H1 (cell line): Measurements from ENCODE around the gene SLC39A11. TPM values are rescaled to one million over a fixed set of nuclear protein-coding genes. Genes with fewer than 3 reads are reported as not detected.

ENCODE experiments used
- CTCF ChIA-PET: fragments of 300-600 bp; sonication (Branson Sonifier 250); formaldehyde crosslinking; loops from one replicate; lab custom pipeline; 2021; ENCODE audit not compliant: partially characterized antibody; lab: Charles Lee
- POLR2A ChIA-PET: fragments of 300-600 bp; sonication (Branson Sonifier 250); formaldehyde crosslinking; loops from one replicate; lab custom pipeline; 2021; ENCODE audit warnings: inconsistent platforms; ENCODE audit not compliant: partially characterized antibody; lab: Charles Lee
- DNase-seq, 2 experiments: peaks; one replicate each; pipeline versions ENCODE4 v3.0.0 to v3.0.0-alpha.2; 2010 to 2022; ENCODE audit warnings: low spot score in 2 of 2, low read depth in 1 of 2, mixed read lengths in 1 of 2
- FAIRE-seq: peaks from 2 replicates; lab custom pipeline; 2011; peaks lifted over from hg19 to GRCh38; lab: Jason Lieb, UNC
- H2AFZ ChIP-seq: 2 replicates; pipeline ENCODE4 v1.8.1; 2012; ENCODE audit warnings: low read length, inconsistent platforms
- H2AK5ac ChIP-seq: 2 replicates; pipeline ENCODE4 v1.6.1; 2013; ENCODE audit warnings: low read depth, low read length
- H2BK120ac ChIP-seq: replicated peaks from 2 replicates; pipeline ENCODE3; 2013; ENCODE audit warnings: low read depth, low read length, inconsistent platforms
- H2BK12ac ChIP-seq: 2 replicates; pipeline ENCODE4 v1.6.1; 2013; ENCODE audit warnings: low read depth, low read length
- H2BK15ac ChIP-seq: 2 replicates; pipeline ENCODE4 v1.6.1; 2013; ENCODE audit warnings: low read length
- H2BK20ac ChIP-seq: 2 replicates; pipeline ENCODE4 v1.6.1; 2013; ENCODE audit warnings: low read length
- H2BK5ac ChIP-seq: 2 replicates; pipeline ENCODE4 v1.6.1; 2013; ENCODE audit warnings: low read depth, low read length
- H3K14ac ChIP-seq: 2 replicates; pipeline ENCODE4 v1.6.1; 2013; ENCODE audit warnings: inconsistent platforms; ENCODE audit not compliant: insufficient read length
- H3K18ac ChIP-seq: 2 replicates; pipeline ENCODE4 v1.6.1; 2013; ENCODE audit warnings: low read length; ENCODE audit errors: extremely low read depth
- H3K23ac ChIP-seq: 2 replicates; pipeline ENCODE4 v1.6.1; 2013; ENCODE audit warnings: inconsistent platforms; ENCODE audit not compliant: insufficient read length
- H3K23me2 ChIP-seq: 2 replicates; pipeline ENCODE4 v1.6.1; 2013; ENCODE audit warnings: low read depth, low read length
- H3K27ac ChIP-seq: 2 replicates; pipeline ENCODE4 v1.6.1; 2011; ENCODE audit warnings: low read depth, low read length, inconsistent platforms
- H3K27me3 ChIP-seq, 4 experiments: replicated peaks in 1 of 4; 1 replicate in 1 of 4; 2 replicates in 3 of 4; pipeline versions ENCODE4 v1.6.1 to v1.8.1; 2011 to 2013; ENCODE audit warnings: low read length in 3 of 4, mild to moderate bottlenecking in 3 of 4, inconsistent platforms in 2 of 4, mixed read lengths in 2 of 4, moderate library complexity in 1 of 4; ENCODE audit not compliant: control insufficient read depth in 3 of 4, insufficient read depth in 3 of 4; ENCODE audit errors: extremely low read depth in 1 of 4
- H3K36me3 ChIP-seq, 4 experiments: 2 replicates each; pipeline versions ENCODE4 v1.6.1 to v1.8.1; 2011 to 2013; ENCODE audit warnings: mild to moderate bottlenecking in 4 of 4, low read length in 3 of 4, moderate library complexity in 2 of 4, control low read depth in 1 of 4, inconsistent platforms in 1 of 4; ENCODE audit not compliant: insufficient read depth in 4 of 4, control insufficient read depth in 2 of 4
- H3K4ac ChIP-seq: replicated peaks from 2 replicates; pipeline ENCODE3; 2013; ENCODE audit warnings: low read length, low read depth, mixed read lengths, inconsistent platforms; ENCODE audit not compliant: insufficient read length
- H3K4me1 ChIP-seq, 4 experiments: replicated peaks in 1 of 4; 1 replicate in 1 of 4; 2 replicates in 3 of 4; pipeline versions ENCODE4 v1.6.1 to v1.8.1; 2011 to 2013; ENCODE audit warnings: low read length in 3 of 4, inconsistent platforms in 2 of 4, mixed read lengths in 1 of 4; ENCODE audit not compliant: insufficient read depth in 4 of 4, control insufficient read depth in 3 of 4
- H3K4me2 ChIP-seq, 2 experiments: 2 replicates each; pipeline versions ENCODE4 v1.6.1 to v1.8.1; 2011 to 2013; ENCODE audit warnings: low read depth in 2 of 2, low read length in 2 of 2, control low read depth in 1 of 2, inconsistent platforms in 1 of 2, mild to moderate bottlenecking in 1 of 2; ENCODE audit not compliant: insufficient read depth in 1 of 2
- H3K4me3 ChIP-seq, 4 experiments: fragments of 200-600, 300-600 bp in 1 of 4; sonication (generic), shearing (Covaris generic), sonication (Bioruptor Twin) in 1 of 4; 2 replicates each; pipeline versions ENCODE4 v1.5.1 to v1.8.1; 2011 to 2016; ENCODE audit warnings: low read length in 4 of 4, low read depth in 3 of 4, control low read depth in 2 of 4, inconsistent platforms in 2 of 4, mild to moderate bottlenecking in 2 of 4, mixed read lengths in 1 of 4, moderate library complexity in 1 of 4; ENCODE audit not compliant: insufficient read depth in 2 of 4; ENCODE audit errors: extremely low read depth in 1 of 4
- H3K56ac ChIP-seq: replicated peaks from 2 replicates; pipeline ENCODE3; 2013; ENCODE audit warnings: low read depth, mild to moderate bottlenecking, mixed read lengths, low read length, inconsistent platforms; ENCODE audit not compliant: insufficient read length
- H3K79me1 ChIP-seq: 2 replicates; pipeline ENCODE4 v1.6.1; 2013; ENCODE audit warnings: low read depth, low read length, control low read depth
- H3K79me2 ChIP-seq, 2 experiments: 2 replicates each; pipeline versions ENCODE4 v1.6.1 to v1.8.1; 2012 to 2013; ENCODE audit warnings: low read length in 2 of 2, mild to moderate bottlenecking in 2 of 2, inconsistent platforms in 1 of 2; ENCODE audit not compliant: insufficient read depth in 2 of 2, control insufficient read depth in 1 of 2
- H3K9ac ChIP-seq, 4 experiments: replicated peaks in 1 of 4; 1 replicate in 1 of 4; 2 replicates in 3 of 4; pipeline versions ENCODE4 v1.6.1 to v1.8.1; 2011 to 2013; ENCODE audit warnings: low read depth in 3 of 4, low read length in 3 of 4, control low read depth in 2 of 4, mild to moderate bottlenecking in 2 of 4, moderate library complexity in 2 of 4, inconsistent platforms in 1 of 4; ENCODE audit errors: extremely low read depth in 1 of 4
- H3K9me3 ChIP-seq, 2 experiments: 2 replicates each; pipeline versions ENCODE4 v1.6.1 to v1.8.1; 2012 to 2013; ENCODE audit warnings: mild to moderate bottlenecking in 2 of 2, moderate library complexity in 2 of 2, control low read depth in 1 of 2, inconsistent platforms in 1 of 2, low read depth in 1 of 2, low read length in 1 of 2, mixed read lengths in 1 of 2; ENCODE audit not compliant: insufficient read depth in 2 of 2
- H4K20me1 ChIP-seq, 2 experiments: replicated peaks in 1 of 2; 2 replicates each; pipeline versions ENCODE3 to v1.8.1; 2011 to 2013; ENCODE audit warnings: inconsistent platforms in 2 of 2, low read length in 2 of 2, mild to moderate bottlenecking in 1 of 2; ENCODE audit not compliant: insufficient read depth in 2 of 2, control insufficient read depth in 1 of 2
- H4K5ac ChIP-seq: 2 replicates; pipeline ENCODE4 v1.6.1; 2013; ENCODE audit warnings: low read length, low read depth, mixed read lengths, inconsistent platforms; ENCODE audit not compliant: insufficient read length
- H4K8ac ChIP-seq: 2 replicates; pipeline ENCODE4 v1.8.0; 2013; ENCODE audit warnings: mild to moderate bottlenecking, moderate library complexity, low read length, inconsistent platforms; ENCODE audit not compliant: insufficient read depth; ENCODE audit errors: extremely low read depth
- H4K91ac ChIP-seq: replicated peaks from 2 replicates; pipeline ENCODE3; 2013; ENCODE audit warnings: low read length, mixed read lengths, inconsistent platforms; ENCODE audit not compliant: insufficient read length
- ASH2L ChIP-seq: fragments of 200-600, 300-600 bp; sonication (generic); IDR thresholded peaks from one replicate; pipeline ENCODE4 v1.7.1; 2017; ENCODE audit warnings: low read length
- CBX5 ChIP-seq: fragments of 300-800, 300-1000 bp; sonication (generic); IDR thresholded peaks from 2 replicates; pipeline ENCODE4 v1.7.1; 2016; ENCODE audit warnings: antibody characterized with exemption, low read length, low read depth
- CBX8 ChIP-seq: fragments of 300-800, 300-1000 bp; sonication (generic); IDR thresholded peaks from 2 replicates; pipeline ENCODE4 v1.7.1; 2016; ENCODE audit warnings: low read depth, low read length, borderline replicate concordance
- CTBP2 ChIP-seq: IDR thresholded peaks from 2 replicates; pipeline ENCODE4 v1.7.0; 2011; ENCODE audit warnings: borderline replicate concordance, mild to moderate bottlenecking, moderate library complexity, mixed read lengths, low read length; ENCODE audit not compliant: insufficient read depth, insufficient read length
- HDAC6 ChIP-seq: IDR thresholded peaks from one replicate; pipeline ENCODE4 v1.7.1; 2012; ENCODE audit warnings: low read depth, mild to moderate bottlenecking, inconsistent platforms, low read length, moderate library complexity
- KDM4A ChIP-seq: IDR thresholded peaks from one replicate; pipeline ENCODE4 v1.7.1; 2012; ENCODE audit warnings: low read depth, mild to moderate bottlenecking, moderate library complexity, low read length, inconsistent platforms; ENCODE audit not compliant: severe bottlenecking
- PHF8 ChIP-seq: fragments of 200-600 bp; sonication (generic); conservative IDR thresholded peaks from 2 replicates; pipeline ENCODE4 v1.7.1; 2012; ENCODE audit warnings: low read depth, mild to moderate bottlenecking, inconsistent platforms, low read length, moderate library complexity
- SP4 ChIP-seq: IDR thresholded peaks from 2 replicates; pipeline ENCODE4 v1.6.1; 2012; ENCODE audit warnings: low read length, inconsistent platforms
- TBP ChIP-seq: IDR thresholded peaks from 2 replicates; pipeline ENCODE4 v1.6.1; 2011; ENCODE audit warnings: low read depth, low read length, improper control_type of control experiment
- TCF12 ChIP-seq: IDR thresholded peaks from 2 replicates; pipeline ENCODE4 v1.6.1; 2011; ENCODE audit warnings: low read depth, mild to moderate bottlenecking, low read length
- TEAD4 ChIP-seq: IDR thresholded peaks from 2 replicates; pipeline ENCODE4 v1.6.1; 2012; ENCODE audit warnings: low read depth, low read length, inconsistent platforms, mixed read lengths
- YY1 ChIP-seq: IDR thresholded peaks from 2 replicates; pipeline ENCODE4 v1.6.1; 2011; ENCODE audit warnings: low read depth, mild to moderate bottlenecking, low read length
- ZNF274 ChIP-seq: IDR thresholded peaks from 2 replicates; pipeline ENCODE4 v1.7.0; 2012; ENCODE audit warnings: low read length, borderline replicate concordance; ENCODE audit errors: extremely low read depth
- WGBS, 2 experiments: shearing (Covaris generic) in 1 of 2; methylation state at CpG; one replicate each; pipeline versions ENCODE4 v1.1.6 to v1.1.7; 2013 to 2015; ENCODE audit warnings: low lambda C conversion rate in 2 of 2, mixed read lengths in 2 of 2, inconsistent platforms in 1 of 2, low coverage in 1 of 2, missing lambda C conversion rate in 1 of 2; ENCODE audit not compliant: insufficient replicate concordance in 2 of 2, insufficient coverage in 1 of 2, insufficient read length in 1 of 2; ENCODE audit errors: extremely low coverage in 1 of 2, missing lambda C conversion rate in 1 of 2; 5-methylcytosine and 5-hydroxymethylcytosine counted together
- polyA plus RNA-seq, 7 experiments: library from polyadenylated mRNA; depleted of rRNA in 3 of 7; stranded (reverse) in 5 of 7; unstranded in 2 of 7; fragments of >200 nt in 5 of 7; fragments of 200-250 nt in 2 of 7; gene quantifications; 1 replicate in 5 of 7; 2 replicates in 1 of 7; 4 replicates in 1 of 7; pipeline versions ENCODE4 v1.2.1 to v1.2.3, GENCODE V29; 2011 to 2013; ENCODE audit warnings: missing spikeins in 2 of 7, mixed read lengths in 2 of 7
- total RNA-seq: library from RNA; stranded (reverse); fragmentation: NEBNext Ultra II Directional; extraction: Animal tissue kit (Norgen Biotek cat#: 25700); gene quantifications from 2 replicates; pipeline ENCODE4 v1.2.1, GENCODE V29; 2021

The SLC39A11 gene
- total and polyA plus RNA-seq, 2 of the 8 experiments (the other 6 are each of a cell fraction or from before 2014, with no cell fraction given), result 12.2 to 19.6 TPM

- CTCF ChIA-PET, result interaction anchor here (0.6 kb wide), 1 partner anchor 239 kb away, joined by 3 read pairs; no protein-coding TSS in a partner anchor
- Histone ChIP-seq H2BK12ac (no peak overlapping the region), H2AK5ac (no peak overlapping the region), H2AFZ (no peak overlapping the region), H3K79me1 (no peaks in the 10 kb centered on the region), H3K9ac (no peak overlapping the region), H3K79me2 (no peaks in the 10 kb centered on the region), H3K27me3 (no peaks in the 10 kb centered on the region), H2BK5ac (no peak overlapping the region), H3K4ac (no peak overlapping the region), H3K14ac (no peak overlapping the region), H3K18ac (no peak overlapping the region), H3K36me3 (no peaks in the 10 kb centered on the region), H4K91ac (no peak overlapping the region), H3K4me2 (no peak overlapping the region), H3K9me3 (no peaks in the 10 kb centered on the region), H3K4me3 (no peak overlapping the region), H2BK120ac (no peak overlapping the region), H4K20me1 (no peaks in the 10 kb centered on the region), H2BK15ac (no peak overlapping the region), H4K5ac (no peak overlapping the region), H3K27ac (no peak overlapping the region), H2BK20ac (no peak overlapping the region), H3K23ac (no peak overlapping the region), H3K23me2 (peaks cover 5% of the 10 kb centered on the region; the same call in 1 of the 2 replicates), H3K4me1 (no peaks in the 10 kb centered on the region), H4K8ac (no peak overlapping the region), H3K56ac (no peak overlapping the region)
- POLR2A ChIA-PET, result no interaction called here
- no peak for DNase-seq
- 92% methylated on average over 3 of the region's 3 CpGs; no CpG with 5 or more reads in 1 of the 2 experiments for WGBS, 2 experiments
- FAIRE-seq, result no peak
- TF ChIP-seq ZNF274 (no peak), ASH2L (no peak), TBP (no peak), CBX5 (no peak), YY1 (no peak), CTBP2 (no peak), TCF12 (no peak), TEAD4 (no peak), PHF8 (no peak), CBX8 (no peak), SP4 (no peak), KDM4A (no peak), HDAC6 (no peak)
Observed at GRCh38 chr17:72922219-72922618, 170.3 kb downstream of the SLC39A11 start.
